ENCODE data around the gene MSANTD2.

MSANTD2 gene

DNA sequence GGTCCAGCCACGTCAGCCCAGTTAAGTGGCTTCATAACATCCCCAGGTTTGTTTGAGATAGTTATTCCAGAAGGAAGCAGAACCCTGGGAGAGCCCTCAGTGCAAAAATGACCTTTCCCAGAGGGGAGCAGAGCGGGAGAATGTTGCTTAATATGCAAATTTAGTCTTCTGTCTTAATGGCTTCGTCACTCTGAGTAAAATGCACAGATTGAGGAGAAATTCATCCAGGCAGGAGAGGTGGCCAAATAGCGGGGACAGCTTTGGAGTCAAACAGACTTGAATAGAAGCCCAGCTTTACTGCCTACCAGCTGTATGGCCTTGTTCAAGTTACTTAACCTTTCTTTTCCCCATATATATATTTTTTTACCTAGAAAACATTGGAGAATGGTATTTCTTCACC lies 72.7 kb downstream of the MSANTD2 start:
- no peak for DNase-seq (ENCODE audit: low read depth)
- TF ChIP-seq, protein P1, sequence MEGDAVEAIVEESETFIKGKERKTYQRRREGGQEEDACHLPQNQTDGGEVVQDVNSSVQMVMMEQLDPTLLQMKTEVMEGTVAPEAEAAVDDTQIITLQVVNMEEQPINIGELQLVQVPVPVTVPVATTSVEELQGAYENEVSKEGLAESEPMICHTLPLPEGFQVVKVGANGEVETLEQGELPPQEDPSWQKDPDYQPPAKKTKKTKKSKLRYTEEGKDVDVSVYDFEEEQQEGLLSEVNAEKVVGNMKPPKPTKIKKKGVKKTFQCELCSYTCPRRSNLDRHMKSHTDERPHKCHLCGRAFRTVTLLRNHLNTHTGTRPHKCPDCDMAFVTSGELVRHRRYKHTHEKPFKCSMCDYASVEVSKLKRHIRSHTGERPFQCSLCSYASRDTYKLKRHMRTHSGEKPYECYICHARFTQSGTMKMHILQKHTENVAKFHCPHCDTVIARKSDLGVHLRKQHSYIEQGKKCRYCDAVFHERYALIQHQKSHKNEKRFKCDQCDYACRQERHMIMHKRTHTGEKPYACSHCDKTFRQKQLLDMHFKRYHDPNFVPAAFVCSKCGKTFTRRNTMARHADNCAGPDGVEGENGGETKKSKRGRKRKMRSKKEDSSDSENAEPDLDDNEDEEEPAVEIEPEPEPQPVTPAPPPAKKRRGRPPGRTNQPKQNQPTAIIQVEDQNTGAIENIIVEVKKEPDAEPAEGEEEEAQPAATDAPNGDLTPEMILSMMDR (IDR thresholded peaks at IDR 0.05; ENCODE audit: insufficient read depth, low read depth, low read length, missing control alignments) = no peak
- H3K4me3 ChIP-seq (ENCODE audit: low read length) = no peak overlapping the region

DNA sequence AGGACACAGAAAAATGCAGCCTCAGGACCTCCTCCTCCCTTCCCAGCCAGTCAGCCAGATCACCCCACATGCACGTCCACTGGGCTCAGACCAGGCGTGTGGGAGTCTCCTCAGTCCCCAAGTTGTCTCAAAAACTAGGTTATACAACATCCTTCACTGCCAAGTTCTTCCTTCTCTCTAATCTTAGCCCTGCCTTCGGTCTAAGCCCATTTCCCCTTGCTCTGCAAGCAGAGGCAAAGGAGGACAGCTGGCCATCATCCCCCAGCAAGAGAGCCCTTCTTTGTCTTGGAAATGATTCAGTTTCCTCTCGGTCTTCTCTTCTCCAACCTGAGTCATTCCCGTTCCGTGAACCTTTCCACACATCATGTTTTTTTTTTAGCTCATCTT lies 74.5 kb downstream of the MSANTD2 start:
- peak; percentile 78 for DNase-seq (ENCODE audit: low read depth)
- H3K4me3 ChIP-seq (ENCODE audit: low read length) = no peak overlapping the region
- TF ChIP-seq, protein P1 (IDR thresholded peaks at IDR 0.05; ENCODE audit: insufficient read depth, low read depth, low read length, missing control alignments) = no peak

DNA sequence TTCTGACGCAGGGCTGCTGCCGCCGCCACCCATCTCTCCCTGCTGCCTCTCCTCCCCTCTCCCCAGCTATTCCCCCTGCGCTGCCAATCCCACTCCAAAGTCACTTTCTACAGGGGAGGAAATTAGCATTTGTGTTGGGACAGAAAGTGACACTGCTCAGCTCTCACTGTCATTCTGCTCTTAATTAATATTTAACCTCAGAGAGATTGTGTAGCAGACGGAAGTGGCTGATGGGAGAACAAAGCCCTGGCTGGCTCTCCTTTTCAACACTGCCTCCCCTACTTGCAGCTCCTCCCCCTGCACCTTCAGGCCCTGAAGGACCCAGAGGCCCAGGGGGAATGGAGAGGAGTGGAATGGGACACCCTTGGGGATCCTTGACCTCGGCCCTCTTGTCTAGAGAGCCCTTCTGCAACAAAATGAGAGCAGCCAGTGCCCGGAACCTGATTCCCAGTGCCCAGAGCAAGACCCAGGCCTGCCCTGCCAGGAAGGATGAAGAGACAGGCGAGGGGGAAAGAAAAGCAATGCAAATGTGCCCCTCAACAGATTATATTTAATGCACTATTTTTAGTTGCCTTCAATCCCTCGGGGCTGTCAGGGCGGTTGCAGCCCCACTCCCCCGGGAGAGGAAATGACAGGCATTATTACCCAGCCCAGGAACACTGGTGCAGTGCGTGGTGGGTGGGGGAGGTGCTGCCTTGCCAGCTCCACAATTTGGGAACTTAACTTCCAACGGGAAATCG lies 75.1 kb downstream of the MSANTD2 start:
- H3K4me3 ChIP-seq (ENCODE audit: low read length) = no peak overlapping the region
- no peak for DNase-seq (ENCODE audit: low read depth)
- TF ChIP-seq, protein P1 (IDR thresholded peaks at IDR 0.05; ENCODE audit: insufficient read depth, low read depth, low read length, missing control alignments) = no peak

DNA sequence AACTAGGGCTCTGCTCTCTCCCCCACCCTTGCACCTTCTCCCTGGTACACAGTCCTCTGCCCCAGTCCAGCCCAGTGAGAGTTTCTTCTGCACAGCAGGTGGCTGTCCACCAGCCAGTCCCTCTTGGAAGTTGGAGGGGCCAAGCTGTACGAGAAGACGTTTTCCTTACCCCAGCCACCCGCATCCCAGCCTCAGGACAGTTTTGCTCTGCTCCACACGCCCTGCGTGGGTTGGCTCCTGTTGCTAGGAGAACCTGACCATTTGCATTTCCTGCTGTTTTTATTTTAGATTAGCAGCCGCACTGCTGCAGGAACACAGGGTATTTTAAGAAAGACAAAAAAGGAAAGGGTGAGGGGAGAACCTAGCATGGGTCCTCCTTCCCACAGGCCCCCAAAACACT lies 78.0 kb downstream of the MSANTD2 start:
- DNase-seq (ENCODE audit: low read depth) = no peak
- H3K4me3 ChIP-seq (ENCODE audit: low read length) = no peak overlapping the region
- TF ChIP-seq, protein P1 (IDR thresholded peaks at IDR 0.05; ENCODE audit: insufficient read depth, low read depth, low read length, missing control alignments) = no peak

DNA sequence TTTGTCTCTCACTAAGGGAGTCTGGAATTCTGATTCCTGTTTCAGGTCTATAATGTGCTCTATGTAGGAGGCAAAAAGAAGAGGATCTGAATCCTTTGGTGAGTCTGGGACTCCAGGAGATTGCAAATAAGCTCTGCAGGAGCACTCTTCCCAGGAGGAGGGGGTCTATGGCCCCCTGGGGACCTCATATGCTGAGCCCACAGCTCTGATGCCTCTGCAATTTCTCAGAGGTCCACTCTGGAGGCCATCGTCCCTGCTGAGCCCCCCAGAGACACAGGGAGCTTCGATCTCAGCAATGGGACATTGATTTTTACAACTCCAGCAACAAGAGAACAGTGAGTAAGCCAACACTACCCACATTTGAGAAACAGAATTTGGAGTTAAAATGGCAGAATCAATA lies 80.7 kb downstream of the MSANTD2 start:
- H3K4me3 ChIP-seq (ENCODE audit: low read length) = no peak overlapping the region
- TF ChIP-seq, protein P1 (IDR thresholded peaks at IDR 0.05; ENCODE audit: insufficient read depth, low read depth, low read length, missing control alignments) = no peak
- no peak for DNase-seq (ENCODE audit: low read depth)

DNA sequence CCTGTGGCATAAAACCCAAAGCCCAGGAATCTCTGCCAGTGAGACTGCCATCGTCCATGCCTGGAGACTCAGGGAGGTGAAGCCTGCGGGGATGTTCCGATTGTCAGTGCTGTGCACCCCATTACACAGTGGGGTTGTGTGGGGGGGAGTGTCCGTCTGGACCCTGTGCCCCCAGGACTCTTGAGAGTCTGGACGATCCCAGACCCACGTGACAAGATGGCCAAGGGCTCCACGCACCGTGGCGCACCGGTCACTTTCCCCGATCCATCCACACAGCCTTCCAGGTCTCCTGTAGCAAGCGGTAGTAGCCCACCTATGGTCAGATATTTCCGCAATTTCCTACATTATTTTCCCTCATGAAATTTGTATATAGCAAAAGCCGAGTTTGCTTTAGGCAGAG lies 81.4 kb downstream of the MSANTD2 start:
- no peak overlapping the region for H3K4me3 ChIP-seq (ENCODE audit: low read length)
- TF ChIP-seq, protein P1 (IDR thresholded peaks at IDR 0.05; ENCODE audit: insufficient read depth, low read depth, low read length, missing control alignments) = no peak
- DNase-seq (ENCODE audit: low read depth) = no peak

Measured in epithelial cell of esophagus (primary cell).